LNCAP (cell line): Measurements from ENCODE around the gene TACC2.

Source experiments
- CTCF ChIP-seq: fragments of 450-650 bp; IDR thresholded peaks from 2 replicates; pipeline ENCODE4 v1.5.1; 2017; ENCODE audit warnings: mild to moderate bottlenecking

TACC2 gene

GRCh38 chr10:122103592-122103991 lies 114.6 kb downstream of the TACC2 start:
- TF ChIP-seq CTCF = no peak

- no peak for TF ChIP-seq CTCF
These were observed 123.2 kb downstream of the TACC2 start for GRCh38 chr10:122112021-122112616.

- peak; percentile 47; the same call in 1 of the 2 replicates for TF ChIP-seq CTCF
These were observed 123.7 kb downstream of the TACC2 start for GRCh38 chr10:122112625-122113160.

- TF ChIP-seq CTCF = peak; percentile 34
These were observed 124.4 kb downstream of the TACC2 start for GRCh38 chr10:122113161-122113944.

GRCh38 chr10:122113945-122114747 lies 125.2 kb downstream of the TACC2 start:
- TF ChIP-seq CTCF = no peak

- TF ChIP-seq CTCF = no peak
These were observed 126.9 kb downstream of the TACC2 start for GRCh38 chr10:122115874-122116273.

GRCh38 chr10:122116331-122116730 lies 127.4 kb downstream of the TACC2 start:
- no peak for TF ChIP-seq CTCF
